ENCODE measurements around the gene RPS10. TPM values are rescaled to one million over a fixed set of nuclear protein-coding genes. Genes with fewer than 3 reads are reported as not detected.

RPS10 gene
- polyA plus RNA-seq, 1 donor from 2014 or later, result 3,258 TPM

GRCh38 chr6:34390531-34391472 is 35.1 kb downstream of the RPS10 start:
- H2AFZ ChIP-seq (ENCODE audit: low read depth, low read length), result peak overlapping the region; percentile 22
- H3K79me2 ChIP-seq (replicated peaks; ENCODE audit: insufficient read depth, low read length), result peaks cover 60% of the 10 kb centered on the region
- peak overlapping the region; percentile 92 for H3K27ac ChIP-seq (ENCODE audit: low read length)
- no peaks in the 10 kb centered on the region for H3F3A ChIP-seq (ENCODE audit: insufficient read depth, low read length, poor library complexity, severe bottlenecking)
- H4K20me1 ChIP-seq (ENCODE audit: insufficient read depth), result no peaks in the 10 kb centered on the region
- H3K4me3 ChIP-seq (ENCODE audit: low read length), result peak overlapping the region; percentile 97
- no peaks in the 10 kb centered on the region for H3K9me2 ChIP-seq (ENCODE audit: insufficient read depth, low read length)
- H3K4me2 ChIP-seq (ENCODE audit: low read length), result peak overlapping the region; percentile 83
- no peaks in the 10 kb centered on the region for H3K36me3 ChIP-seq (ENCODE audit: insufficient read depth, low read length)
- peak; percentile 37 for TF ChIP-seq MXI1 (conservative IDR thresholded peaks at IDR 0.05; ENCODE audit: poor library complexity, severe bottlenecking)
- peak; percentile 28 for TF ChIP-seq SMC3 (conservative IDR thresholded peaks at IDR 0.05; ENCODE audit: poor library complexity)
- TF ChIP-seq TAF1 (IDR thresholded peaks at IDR 0.05; ENCODE audit: low read depth), result no peak
- TF ChIP-seq EP300 (conservative IDR thresholded peaks at IDR 0.05; ENCODE audit: poor library complexity, severe bottlenecking), result no peak
- H3K27me3 ChIP-seq (ENCODE audit: insufficient read depth, low read depth, low read length), result no peaks in the 10 kb centered on the region
- no peaks in the 10 kb centered on the region for H3K9me3 ChIP-seq (ENCODE audit: low read length)
- H3K9ac ChIP-seq (ENCODE audit: low read length), result peak overlapping the region; percentile 89

GRCh38 chr6:34389034-34389433 is 36.8 kb downstream of the RPS10 start:
- Histone ChIP-seq H3K79me2 (replicated peaks; ENCODE audit: insufficient read depth, low read length) (peaks cover 78% of the 10 kb centered on the region), H3K27me3 (ENCODE audit: insufficient read depth, low read depth, low read length) (no peaks in the 10 kb centered on the region), H4K20me1 (ENCODE audit: insufficient read depth) (peaks cover 4% of the 10 kb centered on the region), H2AFZ (ENCODE audit: low read depth, low read length) (no peak overlapping the region), H3K4me2 (ENCODE audit: low read length) (no peak overlapping the region), H3K4me3 (ENCODE audit: low read length) (peak overlapping the region; percentile 37), H3K9me3 (ENCODE audit: low read length) (no peaks in the 10 kb centered on the region), H3K36me3 (ENCODE audit: insufficient read depth, low read length) (no peaks in the 10 kb centered on the region), H3F3A (ENCODE audit: insufficient read depth, low read length, poor library complexity, severe bottlenecking) (no peaks in the 10 kb centered on the region), H3K27ac (ENCODE audit: low read length) (no peak overlapping the region), H3K9me2 (ENCODE audit: insufficient read depth, low read length) (no peaks in the 10 kb centered on the region), H3K9ac (ENCODE audit: low read length) (no peak overlapping the region)
- TF ChIP-seq CTCF (IDR thresholded peaks at IDR 0.05; ENCODE audit: poor library complexity, severe bottlenecking) (no peak), POLR2AphosphoS5 (IDR thresholded peaks at IDR 0.05) (no peak), EZH2 (IDR thresholded peaks at IDR 0.05; ENCODE audit: borderline replicate concordance, insufficient read depth, low read length, poor library complexity, severe bottlenecking) (no peak), MXI1 (conservative IDR thresholded peaks at IDR 0.05; ENCODE audit: poor library complexity, severe bottlenecking) (no peak), SMC3 (conservative IDR thresholded peaks at IDR 0.05; ENCODE audit: poor library complexity) (no peak), EP300 (conservative IDR thresholded peaks at IDR 0.05; ENCODE audit: poor library complexity, severe bottlenecking) (no peak), REST (IDR thresholded peaks at IDR 0.05; ENCODE audit: borderline replicate concordance) (no peak)

Data from neural cell (in vitro differentiated cells).